Omental fat pad (tissue), 4 donors: ENCODE measurements around the gene RIN1. TPM values are rescaled to one million over a fixed set of nuclear protein-coding genes. Genes with fewer than 3 reads are reported as not detected.
A peak's percentile ranks its signal among the peaks of the same experiment; 100 is the strongest.

ENCODE experiments used
- ATAC-seq: fragments of 150-250 bp; one replicate; pipeline ENCODE4 v1.9.1; 2016; ENCODE audit warnings: mild to moderate bottlenecking, moderate library complexity; ENCODE audit not compliant: low FRiP score
- DNase-seq: peaks from one replicate; pipeline ENCODE4 v3.0.0-alpha.2; 2019; ENCODE audit warnings: low spot score
- total RNA-seq, 4 donors: library from RNA; depleted of rRNA; stranded (reverse); fragments of >200 nt; gene quantifications; one replicate each; pipeline ENCODE4 v1.1.0, GENCODE V29; 2016
- TF ChIP-seq, protein P1 (sequence below), 3 donors: fragments of 450-650 bp; IDR thresholded peaks; one replicate each; pipeline ENCODE4 v1.5.1; 2016 to 2017; ENCODE audit warnings: antibody characterized with exemption in 3 of 3, mild to moderate bottlenecking in 3 of 3, moderate library complexity in 2 of 3

The RIN1 gene
- total RNA-seq, 4 donors from 2014 or later: 2.9 to 34.6 (median 3.6) TPM

DNA sequence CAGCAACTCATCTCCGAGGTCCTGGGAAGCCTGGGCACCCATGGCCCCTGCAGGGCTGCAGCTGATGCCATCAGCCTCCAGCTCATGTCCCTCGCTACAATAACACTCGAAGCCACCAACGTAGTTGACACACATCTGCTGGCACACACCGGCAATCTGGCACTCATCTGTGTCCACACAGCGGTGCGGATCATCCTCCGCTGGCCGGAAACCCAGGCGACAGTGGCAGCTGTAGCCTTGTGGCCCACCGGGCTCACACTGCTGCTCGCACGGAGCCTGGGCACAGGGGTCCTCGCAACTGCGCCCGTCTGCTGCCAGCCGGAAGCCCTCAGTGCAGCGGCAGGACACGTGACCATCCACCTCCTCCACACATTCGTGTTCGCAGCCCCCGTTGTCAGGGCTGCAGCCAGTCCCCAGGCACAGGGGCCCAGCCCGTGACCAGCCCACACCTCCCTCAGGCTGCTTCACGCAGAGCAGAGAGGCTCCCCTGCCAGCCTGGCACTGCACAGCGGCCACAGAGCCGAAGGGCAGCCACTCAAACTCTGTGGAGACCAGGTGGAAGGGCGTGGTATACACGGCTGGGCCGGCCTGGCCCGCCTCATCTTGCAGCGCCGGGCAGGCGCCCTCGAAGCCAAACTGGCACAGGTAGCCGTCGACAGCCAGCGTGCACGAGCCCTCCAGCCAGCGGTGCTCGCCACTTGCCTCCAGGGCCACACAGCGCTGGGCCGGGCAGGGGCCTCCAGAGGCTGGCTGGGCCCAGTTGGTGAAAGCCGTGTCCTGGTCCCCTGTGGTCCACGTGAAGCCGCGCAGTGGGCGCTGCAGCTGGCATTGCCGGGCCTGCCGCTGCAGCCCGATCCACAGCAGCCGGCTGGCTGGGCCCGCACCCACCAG lies 20.1 kb downstream of the RIN1 start:
- ATAC-seq: no peak

DNA sequence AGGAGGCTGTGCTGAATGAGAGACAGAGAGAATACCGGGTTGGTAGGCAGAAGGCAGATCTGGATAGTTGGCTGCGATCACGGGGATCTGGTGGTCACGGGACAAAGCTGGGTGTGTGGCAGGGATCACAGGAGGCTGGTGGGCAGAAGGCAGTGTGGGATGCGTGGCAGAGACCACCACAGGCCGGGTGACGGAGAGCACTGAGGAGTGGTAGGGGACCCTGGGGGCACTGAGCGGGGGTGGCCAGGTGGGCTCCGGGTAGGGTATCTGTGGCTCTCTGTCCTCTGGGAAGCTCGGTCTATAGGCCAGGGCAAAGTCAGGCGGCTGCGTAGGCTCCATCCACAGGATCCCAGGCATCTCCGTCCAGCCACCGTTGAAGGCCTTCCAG lies 20.7 kb downstream of the RIN1 start:
- TF ChIP-seq, protein P1, sequence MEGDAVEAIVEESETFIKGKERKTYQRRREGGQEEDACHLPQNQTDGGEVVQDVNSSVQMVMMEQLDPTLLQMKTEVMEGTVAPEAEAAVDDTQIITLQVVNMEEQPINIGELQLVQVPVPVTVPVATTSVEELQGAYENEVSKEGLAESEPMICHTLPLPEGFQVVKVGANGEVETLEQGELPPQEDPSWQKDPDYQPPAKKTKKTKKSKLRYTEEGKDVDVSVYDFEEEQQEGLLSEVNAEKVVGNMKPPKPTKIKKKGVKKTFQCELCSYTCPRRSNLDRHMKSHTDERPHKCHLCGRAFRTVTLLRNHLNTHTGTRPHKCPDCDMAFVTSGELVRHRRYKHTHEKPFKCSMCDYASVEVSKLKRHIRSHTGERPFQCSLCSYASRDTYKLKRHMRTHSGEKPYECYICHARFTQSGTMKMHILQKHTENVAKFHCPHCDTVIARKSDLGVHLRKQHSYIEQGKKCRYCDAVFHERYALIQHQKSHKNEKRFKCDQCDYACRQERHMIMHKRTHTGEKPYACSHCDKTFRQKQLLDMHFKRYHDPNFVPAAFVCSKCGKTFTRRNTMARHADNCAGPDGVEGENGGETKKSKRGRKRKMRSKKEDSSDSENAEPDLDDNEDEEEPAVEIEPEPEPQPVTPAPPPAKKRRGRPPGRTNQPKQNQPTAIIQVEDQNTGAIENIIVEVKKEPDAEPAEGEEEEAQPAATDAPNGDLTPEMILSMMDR (IDR thresholded peaks at IDR 0.05): no peak
- ATAC-seq: no peak
- DNase-seq: no peak

More for the DNA sequence above, 20.1 kb downstream of the RIN1 start:
- DNase-seq: no peak
- TF ChIP-seq, protein P1 (IDR thresholded peaks at IDR 0.05): no peak

DNA sequence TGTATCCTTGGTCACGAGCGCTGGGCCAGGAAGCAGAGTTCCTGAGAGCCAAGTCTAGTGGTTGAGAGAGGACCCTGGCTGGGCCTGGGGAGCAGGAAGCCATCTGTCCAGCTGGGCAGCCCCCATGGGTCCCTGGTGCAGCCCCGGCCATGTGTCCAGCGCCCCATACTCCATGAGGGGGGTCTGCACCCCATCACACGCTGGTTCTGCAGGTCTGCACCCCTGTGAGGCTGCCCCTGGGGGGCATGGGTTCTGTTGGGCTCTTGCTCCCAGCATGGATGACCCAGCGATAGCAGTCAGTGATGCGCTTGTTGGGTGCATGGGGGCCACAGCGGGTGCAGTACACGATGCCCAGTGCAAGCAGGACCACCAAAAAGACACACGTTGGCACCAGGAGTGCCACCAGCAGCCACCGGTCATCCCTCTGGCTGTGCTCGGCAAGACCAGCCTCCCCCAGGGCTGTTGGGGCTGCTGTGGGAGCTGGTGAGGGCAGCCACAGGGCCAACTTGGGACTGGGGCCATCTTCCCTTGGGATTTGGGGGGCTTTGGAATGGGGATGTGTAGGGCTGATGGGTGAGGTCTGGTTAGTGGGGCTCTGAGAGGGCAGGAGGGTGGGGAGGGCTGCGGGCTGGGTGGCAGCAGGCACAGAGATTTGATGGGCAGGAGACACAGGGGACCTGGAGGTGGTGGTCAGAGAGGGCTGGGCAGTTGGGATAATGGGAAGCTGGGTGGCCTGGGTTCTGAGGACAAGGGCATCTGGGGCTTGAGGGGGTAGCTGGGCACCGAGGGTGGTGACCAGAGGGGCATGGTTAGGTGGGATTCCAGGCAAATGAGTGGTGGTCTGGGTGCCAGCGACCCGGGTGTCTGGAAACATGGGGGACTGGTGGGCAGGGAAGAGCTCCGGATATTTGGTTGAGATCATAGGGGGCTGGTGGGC lies 21.4 kb downstream of the RIN1 start:
- no peak for DNase-seq
- ATAC-seq: no peak
- TF ChIP-seq, protein P1 (IDR thresholded peaks at IDR 0.05): no peak

DNA sequence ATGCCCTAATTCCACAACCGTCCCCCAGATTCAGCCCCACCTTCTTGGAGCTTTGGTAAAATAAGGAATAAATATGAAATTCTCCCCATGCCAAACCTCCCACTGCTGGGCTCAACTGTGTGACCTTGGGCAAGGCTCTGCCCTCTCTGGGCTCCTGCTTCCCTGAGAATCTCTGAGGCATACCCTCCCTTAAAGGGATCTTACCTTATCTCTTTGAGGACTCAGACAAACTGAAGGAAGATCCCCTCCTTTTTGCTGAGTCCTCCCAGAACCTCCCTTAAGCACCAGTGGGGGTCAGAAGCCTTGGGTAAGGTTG lies 22.1 kb downstream of the RIN1 start:
- DNase-seq (no peak), ATAC-seq (no peak)
- TF ChIP-seq, protein P1 (IDR thresholded peaks at IDR 0.05): no peak

DNA sequence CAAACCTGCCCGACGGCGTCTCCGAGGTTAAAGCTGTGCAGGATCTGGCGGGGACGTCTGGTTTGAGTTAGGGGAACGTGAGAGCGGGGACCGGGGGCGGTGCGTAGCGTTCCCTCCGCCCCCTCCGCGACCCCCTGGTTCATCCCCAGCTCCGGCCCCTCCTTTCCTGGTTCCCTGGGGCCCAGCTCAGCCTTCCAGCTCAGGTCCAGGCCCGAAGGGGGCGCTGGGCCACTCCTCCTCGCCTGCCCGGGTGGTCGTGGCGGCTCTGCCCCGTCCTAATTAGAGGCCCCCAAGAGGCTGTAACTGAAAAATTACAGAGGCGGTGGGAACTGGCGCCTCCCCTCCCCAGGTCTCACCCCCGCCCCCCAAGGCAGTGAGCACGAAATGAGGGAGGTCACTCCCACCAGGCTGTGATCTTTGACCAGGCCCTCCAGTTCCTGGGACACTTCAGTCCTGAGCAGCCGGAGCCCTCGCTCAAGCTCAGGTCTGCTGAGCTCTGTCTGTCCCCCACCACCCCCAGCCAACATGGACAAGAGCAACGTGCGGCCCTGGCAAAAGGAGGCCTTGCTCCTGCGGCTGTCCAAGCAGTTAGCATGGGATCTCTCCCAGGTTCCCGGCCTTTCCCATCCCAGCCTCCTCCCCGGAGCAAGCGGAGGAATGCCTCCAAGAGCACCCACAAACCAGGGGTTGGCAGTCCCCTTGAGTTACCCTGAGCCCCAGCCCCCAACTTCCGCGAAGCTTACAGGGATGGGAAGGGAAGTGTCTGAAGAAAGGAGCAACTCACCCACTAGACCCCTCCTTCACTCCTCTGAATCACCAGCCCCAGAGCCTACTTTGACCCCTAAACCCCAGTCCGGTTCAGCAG lies 22.7 kb downstream of the RIN1 start:
- DNase-seq (no peak), ATAC-seq (no peak)
- TF ChIP-seq, protein P1 (IDR thresholded peaks at IDR 0.05): no peak

DNA sequence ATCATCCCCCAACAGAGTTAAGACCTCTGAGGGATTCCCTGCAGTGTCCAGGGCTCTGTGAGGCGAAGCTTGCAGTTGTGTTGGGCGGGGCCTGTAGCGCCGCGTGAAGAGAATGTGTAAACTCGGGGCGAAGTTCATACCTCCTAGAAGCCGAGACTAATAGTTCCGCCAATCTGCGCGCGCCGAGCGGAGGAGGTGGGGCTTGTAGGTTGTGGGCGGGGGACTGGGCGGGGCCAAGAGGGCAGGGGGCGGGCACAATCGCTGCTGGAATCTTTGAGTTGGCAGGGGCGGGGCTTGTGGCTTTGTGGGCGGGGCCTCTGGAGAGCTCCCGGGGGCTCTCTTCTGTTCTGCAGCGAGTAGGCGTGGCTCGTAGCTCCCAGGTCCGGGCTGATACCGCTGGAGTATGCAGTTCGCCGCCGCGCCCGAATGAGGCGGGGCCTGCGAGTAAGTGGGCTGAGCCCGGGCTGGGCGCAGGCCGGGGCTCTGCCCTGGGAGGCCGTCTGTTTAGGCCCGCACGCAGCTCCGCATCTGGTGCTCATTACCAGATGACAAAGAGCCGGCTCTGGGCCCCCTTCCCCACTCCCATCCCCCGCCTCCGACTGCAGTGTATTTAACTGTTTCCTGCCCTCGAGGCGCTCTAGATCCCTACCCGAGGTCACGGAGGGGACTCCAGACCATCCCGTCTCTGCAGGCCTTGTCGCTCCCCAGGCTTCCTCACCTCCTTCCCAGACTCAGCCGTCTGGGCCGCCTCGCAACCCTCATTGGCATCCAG lies 23.5 kb downstream of the RIN1 start:
- TF ChIP-seq, protein P1 (IDR thresholded peaks at IDR 0.05): no peak
- DNase-seq (peak; percentile 99), ATAC-seq (peak; percentile 95)
